ENCODE data around the gene B4GALT2. TPM values are rescaled to one million over a fixed set of nuclear protein-coding genes. Genes with fewer than 3 reads are reported as not detected.

The B4GALT2 gene
- total and polyA plus RNA-seq, 2 of the 8 experiments (the other 6 are each of a cell fraction or from before 2014, with no cell fraction given): 56.5 to 121 TPM

GRCh38 chr1:43991200-43991475 lies 12.1 kb downstream of the B4GALT2 start:
- no peak overlapping the region for H2BK15ac ChIP-seq (ENCODE audit: low read length)
- peak overlapping the region; percentile 70 for H4K5ac ChIP-seq (ENCODE audit: insufficient read length, low read depth, low read length)
- POLR2A ChIA-PET (ENCODE audit: partially characterized antibody): interaction anchor here (0.6 to 13.6 kb wide), 10 partner anchors 9 to 71 kb away, joined by 3 to 189 read pairs (median 6); partner anchors contain the start of genes ATP6V0B, B4GALT2, DPH2 and IPO13
- no peak for TF ChIP-seq EZH2 (IDR thresholded peaks at IDR 0.05; ENCODE audit: low read depth, low read length, severe bottlenecking)
- TF ChIP-seq NRF1 (IDR thresholded peaks at IDR 0.05; ENCODE audit: low read depth, low read length): no peak
- TF ChIP-seq EGR1 (IDR thresholded peaks at IDR 0.05; ENCODE audit: borderline replicate concordance, low read depth, low read length): no peak
- no peak for TF ChIP-seq SP1 (IDR thresholded peaks at IDR 0.05; ENCODE audit: low read depth, low read length)
- TF ChIP-seq CREB1 (IDR thresholded peaks at IDR 0.05): no peak
- TF ChIP-seq RFX5 (IDR thresholded peaks at IDR 0.05; ENCODE audit: borderline replicate concordance, low read depth, low read length): no peak
- TF ChIP-seq SP2 (IDR thresholded peaks at IDR 0.05; ENCODE audit: low read length): no peak
- TF ChIP-seq TCF12 (IDR thresholded peaks at IDR 0.05; ENCODE audit: low read depth, low read length): no peak
- TF ChIP-seq TAF1 (IDR thresholded peaks at IDR 0.05; ENCODE audit: low read depth, low read length): no peak
- TF ChIP-seq BCL11A (IDR thresholded peaks at IDR 0.05; ENCODE audit: low read depth in 2 of 2, low read length in 2 of 2): no peak
- no peak for TF ChIP-seq PHF8 (conservative IDR thresholded peaks at IDR 0.05; ENCODE audit: low read depth, low read length)
- TF ChIP-seq BRCA1 (IDR thresholded peaks at IDR 0.05; ENCODE audit: low read depth, low read length): no peak
- TF ChIP-seq, protein P1, sequence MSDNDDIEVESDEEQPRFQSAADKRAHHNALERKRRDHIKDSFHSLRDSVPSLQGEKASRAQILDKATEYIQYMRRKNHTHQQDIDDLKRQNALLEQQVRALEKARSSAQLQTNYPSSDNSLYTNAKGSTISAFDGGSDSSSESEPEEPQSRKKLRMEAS (IDR thresholded peaks at IDR 0.05): no peak
- no peak for TF ChIP-seq POLR2AphosphoS5 (IDR thresholded peaks at IDR 0.05; ENCODE audit: low read depth, low read length)
- TF ChIP-seq POU5F1 (IDR thresholded peaks at IDR 0.05; ENCODE audit: low read depth, low read length): no peak
- TF ChIP-seq RBBP5 (IDR thresholded peaks at IDR 0.05; ENCODE audit: borderline replicate concordance, low read depth, low read length): no peak

More at GRCh38 chr1:43991200-43991475, 12.1 kb downstream of the B4GALT2 start:
- no peaks in the 10 kb centered on the region for H3K9me3 ChIP-seq (ENCODE audit: insufficient read depth in 2 of 2, low read depth in 1 of 2, low read length in 1 of 2)
- H2BK20ac ChIP-seq (ENCODE audit: low read length): no peak overlapping the region
- peak overlapping the region; percentile 48 to 72 (median 64) for H3K4me3 ChIP-seq (ENCODE audit: extremely low read depth in 1 of 4, insufficient read depth in 2 of 4, low read depth in 3 of 4, low read length in 4 of 4)
- no peak overlapping the region for H3K4ac ChIP-seq (replicated peaks; ENCODE audit: insufficient read length, low read depth, low read length)
- peak overlapping the region; percentile 47 for H3K56ac ChIP-seq (replicated peaks; ENCODE audit: insufficient read length, low read depth, low read length)
- CTCF ChIA-PET (ENCODE audit: partially characterized antibody): interaction anchor here (0.7 to 21.8 kb wide), 9 partner anchors 14 to 395 kb away, joined by 3 to 478 read pairs (median 30); partner anchors contain the start of genes ATP6V0B and SLC6A9
- H3K23ac ChIP-seq (ENCODE audit: insufficient read length): no peak overlapping the region
- H3K4me2 ChIP-seq (ENCODE audit: insufficient read depth in 1 of 2, low read depth in 2 of 2, low read length in 2 of 2): peak overlapping the region; percentile 92 to 96
- H3K79me1 ChIP-seq (ENCODE audit: low read depth, low read length): no peaks in the 10 kb centered on the region
- H2AK5ac ChIP-seq (ENCODE audit: low read depth, low read length): no peak overlapping the region
- H3K79me2 ChIP-seq (ENCODE audit: control insufficient read depth in 1 of 2, insufficient read depth in 2 of 2, low read length in 2 of 2): no peaks in the 10 kb centered on the region
- FAIRE-seq (no peak), DNase-seq (ENCODE audit: low read depth in 1 of 2, low spot score in 2 of 2) (no peak)
- no peak overlapping the region for H2AFZ ChIP-seq (ENCODE audit: low read length)
- H3K27me3 ChIP-seq (replicated peaks in 1 of 4; ENCODE audit: control insufficient read depth in 3 of 4, extremely low read depth in 1 of 4, insufficient read depth in 3 of 4, low read length in 3 of 4): no peaks in the 10 kb centered on the region
- H4K91ac ChIP-seq (replicated peaks; ENCODE audit: insufficient read length, low read length): no peak overlapping the region
- peak overlapping the region; percentile 88; the same call in 1 of the 2 replicates for H2BK5ac ChIP-seq (ENCODE audit: low read depth, low read length)
- no peak overlapping the region for H3K14ac ChIP-seq (ENCODE audit: insufficient read length)
- peaks cover 0 to 5% (median 4%) of the 10 kb centered on the region in 4 experiments; a peak in 5 of 7 replicates for H3K4me1 ChIP-seq (replicated peaks in 1 of 4; ENCODE audit: control insufficient read depth in 3 of 4, insufficient read depth in 4 of 4, low read length in 3 of 4)
- WGBS, 2 experiments (ENCODE audit: extremely low coverage in 1 of 2, insufficient coverage in 1 of 2, insufficient read length in 1 of 2, insufficient replicate concordance in 2 of 2, low coverage in 1 of 2, low lambda C conversion rate in 2 of 2, missing lambda C conversion rate in 1 of 2): 6% methylated on average over 10 of the region's 10 CpGs; no CpG with 5 or more reads in 1 of the 2 experiments
- no peak overlapping the region for H2BK120ac ChIP-seq (replicated peaks; ENCODE audit: low read depth, low read length)
- no peak overlapping the region for H3K27ac ChIP-seq (ENCODE audit: low read depth, low read length)
- peaks cover 12% of the 10 kb centered on the region; the same call in 1 of the 2 replicates for H3K23me2 ChIP-seq (ENCODE audit: low read depth, low read length)
- H3K9ac ChIP-seq (replicated peaks in 1 of 4; ENCODE audit: extremely low read depth in 1 of 4, low read depth in 3 of 4, low read length in 3 of 4): peak overlapping the region in 1 of 4 experiments; percentile 20; a peak in 2 of 7 replicates
- peaks cover 0 to 5% (median 1%) of the 10 kb centered on the region in 4 experiments; a peak in 3 of 8 replicates for H3K36me3 ChIP-seq (ENCODE audit: control insufficient read depth in 2 of 4, insufficient read depth in 4 of 4, low read length in 3 of 4)
- H3K18ac ChIP-seq (ENCODE audit: extremely low read depth, low read length): peak overlapping the region; percentile 48
- H2BK12ac ChIP-seq (ENCODE audit: low read depth, low read length): no peak overlapping the region
- H4K20me1 ChIP-seq (replicated peaks in 1 of 2; ENCODE audit: control insufficient read depth in 1 of 2, insufficient read depth in 2 of 2, low read length in 2 of 2): peaks cover 2% of the 10 kb centered on the region in 2 experiments
- H4K8ac ChIP-seq (ENCODE audit: extremely low read depth, insufficient read depth, low read length): no peak overlapping the region

Data from H1 (cell line).